Right renal cortex interstitium (tissue), 3 donors: ENCODE measurements around the gene PINK1. TPM values are rescaled to one million over a fixed set of nuclear protein-coding genes. Genes with fewer than 3 reads are reported as not detected.

Source experiments
- DNase-seq, 3 donors: peaks; one replicate each; pipeline ENCODE4 v3.0.0-alpha.2; 2013; ENCODE audit warnings: low read depth in 3 of 3, low spot score in 2 of 3
- polyA plus RNA-seq, 3 donors: library from polyadenylated mRNA; unstranded; fragments of 120-200 nt; gene quantifications; one replicate each; pipeline ENCODE4 v1.2.1, GENCODE V29; 2013; ENCODE audit not compliant: insufficient read length in 3 of 3

PINK1 gene
- polyA plus RNA-seq, 3 donors, result 70.1 to 83.7 (median 72.5) TPM

DNA sequence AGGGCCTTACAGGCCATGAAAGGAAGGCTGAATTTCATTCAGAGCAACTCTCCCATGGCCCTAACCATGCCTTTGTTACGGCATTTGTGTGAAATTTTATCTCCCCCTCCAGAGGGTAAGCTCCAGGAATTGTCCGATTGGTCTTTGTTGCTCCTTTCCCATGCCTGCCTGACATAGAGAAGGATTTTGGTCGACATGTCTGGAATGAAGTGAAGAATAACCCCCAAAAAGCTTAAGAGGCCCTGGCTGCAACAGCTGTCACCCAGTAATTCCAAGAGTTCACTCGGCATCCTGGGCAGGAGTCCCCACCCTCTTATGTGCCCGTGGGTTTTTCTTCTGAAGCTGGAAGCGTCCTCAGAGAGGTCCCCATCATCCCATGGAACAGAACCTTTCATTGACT is 23.7 kb upstream of the PINK1 start:
- DNase-seq, result no peak

DNA sequence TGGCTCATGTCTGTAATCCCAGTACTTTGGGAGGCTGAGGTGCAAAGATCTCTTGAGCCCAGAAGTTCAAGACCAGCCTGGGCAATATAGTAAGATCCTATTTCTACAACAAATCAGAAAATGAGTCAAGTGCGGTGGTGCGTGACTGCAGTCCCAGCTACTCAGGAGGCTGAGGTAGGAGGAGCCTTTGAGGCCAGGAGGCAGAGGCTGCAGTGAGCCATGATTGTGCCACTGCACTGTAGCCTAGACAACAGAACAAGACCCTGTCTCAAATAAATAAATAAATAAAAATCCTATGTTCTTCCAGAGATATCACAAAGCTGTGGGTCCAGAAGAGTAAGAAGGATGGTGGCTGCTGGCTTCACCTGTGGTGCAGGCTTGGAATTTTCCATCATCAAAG is 22.3 kb upstream of the PINK1 start:
- DNase-seq, result no peak

DNA sequence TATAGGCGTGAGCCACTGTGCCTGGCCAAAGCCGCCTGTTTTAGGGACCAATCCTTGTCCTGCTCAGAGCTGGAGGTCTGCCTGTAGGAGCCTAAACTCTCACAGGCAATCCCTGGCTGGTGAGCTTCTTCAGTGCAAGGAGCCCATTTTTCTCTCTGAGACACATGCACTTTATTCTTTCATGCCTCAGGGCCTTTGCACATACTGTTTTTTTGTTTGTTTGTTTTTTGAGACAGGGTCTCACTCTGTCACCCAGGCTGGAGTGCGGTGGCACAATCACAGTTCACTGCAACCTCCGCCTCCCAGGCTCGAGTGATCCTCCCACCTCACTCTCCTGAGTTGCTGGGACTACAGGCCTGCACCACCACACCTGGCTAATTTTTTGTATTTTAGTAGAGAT is 21.6 kb upstream of the PINK1 start:
- DNase-seq, result no peak

DNA sequence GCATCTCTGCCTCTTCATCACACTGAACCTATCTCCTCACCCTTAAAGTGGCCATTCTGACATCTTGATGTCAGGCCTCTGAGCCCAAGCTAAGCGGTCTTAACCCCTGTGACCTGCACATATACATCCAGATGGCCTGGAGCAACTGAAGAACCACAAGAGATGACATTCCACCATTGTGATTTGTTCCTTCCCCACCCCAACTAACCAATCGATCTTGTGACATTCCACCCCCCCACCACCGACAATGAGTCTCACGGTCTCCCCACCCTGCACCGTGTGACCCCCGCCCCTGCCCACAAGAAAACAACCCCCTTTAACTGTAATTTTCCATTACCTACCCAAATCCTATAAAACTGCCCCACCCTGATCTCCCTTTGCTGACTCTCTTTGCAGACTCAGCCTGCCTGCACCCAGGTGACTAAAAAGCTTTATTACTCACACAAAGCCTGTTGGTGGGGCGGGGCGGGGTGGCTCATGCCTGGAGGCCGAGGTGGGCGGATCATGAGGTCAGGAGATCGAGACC is 21.0 kb upstream of the PINK1 start:
- DNase-seq, result no peak

DNA sequence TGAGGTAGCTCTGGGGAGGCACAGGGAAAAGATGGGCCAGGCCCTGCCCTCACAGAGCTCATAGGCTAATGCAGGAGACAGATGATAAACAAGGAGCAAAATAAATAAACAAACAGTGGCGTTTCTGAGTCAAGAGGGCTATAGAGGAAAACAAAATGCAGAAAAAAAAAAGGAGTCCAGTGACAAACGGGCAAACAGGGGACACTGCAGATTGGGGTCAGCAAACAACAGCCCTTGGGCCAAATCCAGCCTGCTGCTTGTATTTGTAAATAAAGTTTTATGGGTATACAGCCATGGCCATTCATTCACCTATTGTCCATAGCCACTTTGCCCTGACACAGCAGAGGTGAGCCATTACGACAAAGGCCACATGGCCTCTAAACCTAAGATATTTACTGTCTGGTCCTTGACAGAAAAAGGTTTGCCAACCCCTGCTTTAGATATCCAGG is 19.1 kb upstream of the PINK1 start:
- DNase-seq, result no peak

GRCh38 chr1:20615946-20616846 is 17.1 kb upstream of the PINK1 start:
- DNase-seq, result no peak

DNA sequence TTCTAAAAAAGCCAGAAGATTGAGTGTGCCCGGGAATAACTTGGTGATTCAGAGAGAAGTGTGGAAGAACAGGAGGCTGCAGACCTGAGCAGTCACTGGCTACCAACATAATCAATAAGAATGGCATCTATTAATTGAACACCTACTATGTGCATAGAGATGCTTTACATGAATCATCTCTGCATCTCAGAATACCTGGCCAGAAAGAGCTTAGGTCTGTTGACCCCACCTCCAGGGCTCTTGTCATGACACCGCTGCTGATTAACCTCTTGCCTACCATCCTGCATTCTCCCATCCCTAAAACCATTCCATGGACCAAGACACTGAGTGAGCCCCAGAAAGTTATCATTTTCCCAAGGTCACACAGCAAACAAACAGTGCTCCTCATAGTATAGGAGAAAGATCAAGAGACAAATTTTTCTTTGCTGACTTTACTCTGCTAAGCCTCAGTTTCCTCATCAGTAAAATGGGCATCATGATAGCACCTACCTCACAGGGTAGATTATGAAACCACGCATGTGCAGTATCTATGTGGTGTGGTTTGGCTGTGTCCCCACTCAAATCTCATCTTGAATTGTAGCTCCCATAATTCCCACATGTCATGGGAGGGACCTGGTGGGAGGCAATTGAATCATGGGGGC is 16.3 kb upstream of the PINK1 start:
- DNase-seq, result no peak

- DNase-seq, result no peak
These were observed 14.7 kb upstream of the PINK1 start for GRCh38 chr1:20618550-20618949.

DNA sequence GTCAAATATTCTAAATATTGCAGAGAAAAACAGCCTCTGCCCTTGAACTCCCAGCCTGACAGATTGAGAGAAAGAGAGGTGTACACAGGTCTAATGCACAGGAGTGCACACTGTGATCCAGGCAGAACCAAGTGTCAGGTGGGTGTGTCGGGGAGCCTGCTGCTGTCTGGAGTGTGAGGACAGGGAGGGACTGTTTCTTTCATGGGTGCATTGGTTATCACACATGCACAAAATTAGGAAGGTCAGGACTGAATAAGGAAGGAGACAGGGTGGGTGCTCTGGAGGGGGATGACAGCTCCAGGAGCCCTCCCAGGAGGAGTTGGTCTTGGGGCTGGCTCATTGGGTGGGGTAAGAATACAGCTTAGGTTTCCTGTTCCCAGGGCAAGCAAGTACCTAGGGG is 13.3 kb upstream of the PINK1 start:
- no peak for DNase-seq

DNA sequence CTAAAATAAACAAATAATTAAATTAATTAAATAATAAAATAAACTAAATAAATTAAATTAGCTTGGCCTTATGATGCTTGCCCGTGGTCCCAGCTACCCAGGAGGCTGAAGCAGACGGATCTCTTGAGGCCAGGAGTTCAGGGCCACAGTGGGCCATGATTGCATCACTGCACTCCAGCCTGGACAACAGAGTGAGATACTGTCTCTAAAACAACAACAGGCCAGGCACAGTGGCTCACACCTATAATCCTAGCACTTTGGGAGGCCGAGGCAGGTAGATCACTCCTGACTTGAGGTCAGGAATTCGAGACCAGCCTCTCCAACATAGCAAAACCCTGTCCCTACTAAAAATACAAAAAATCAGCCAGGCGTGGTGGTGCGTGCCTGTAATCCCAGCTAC is 12.2 kb upstream of the PINK1 start:
- DNase-seq, result no peak

DNA sequence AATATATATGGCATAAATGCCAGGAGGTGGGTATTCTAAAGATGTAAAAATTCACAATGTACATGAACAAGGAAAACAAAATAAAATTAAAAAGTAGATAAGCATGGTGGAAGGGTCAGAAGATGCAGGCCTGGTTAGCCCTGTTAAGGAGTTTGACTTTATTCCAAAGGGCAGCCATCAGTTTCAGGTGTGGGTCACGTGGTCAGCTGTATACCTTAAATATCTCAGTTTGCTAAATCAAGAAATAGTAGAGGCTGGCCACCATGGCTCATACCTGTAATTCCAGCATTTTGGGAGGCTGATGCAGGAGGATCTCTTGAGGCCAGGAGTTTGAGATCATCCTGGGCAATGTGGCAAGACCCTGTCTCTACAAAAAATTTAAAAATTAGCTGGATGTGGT is 8.5 kb upstream of the PINK1 start:
- no peak for DNase-seq

DNA sequence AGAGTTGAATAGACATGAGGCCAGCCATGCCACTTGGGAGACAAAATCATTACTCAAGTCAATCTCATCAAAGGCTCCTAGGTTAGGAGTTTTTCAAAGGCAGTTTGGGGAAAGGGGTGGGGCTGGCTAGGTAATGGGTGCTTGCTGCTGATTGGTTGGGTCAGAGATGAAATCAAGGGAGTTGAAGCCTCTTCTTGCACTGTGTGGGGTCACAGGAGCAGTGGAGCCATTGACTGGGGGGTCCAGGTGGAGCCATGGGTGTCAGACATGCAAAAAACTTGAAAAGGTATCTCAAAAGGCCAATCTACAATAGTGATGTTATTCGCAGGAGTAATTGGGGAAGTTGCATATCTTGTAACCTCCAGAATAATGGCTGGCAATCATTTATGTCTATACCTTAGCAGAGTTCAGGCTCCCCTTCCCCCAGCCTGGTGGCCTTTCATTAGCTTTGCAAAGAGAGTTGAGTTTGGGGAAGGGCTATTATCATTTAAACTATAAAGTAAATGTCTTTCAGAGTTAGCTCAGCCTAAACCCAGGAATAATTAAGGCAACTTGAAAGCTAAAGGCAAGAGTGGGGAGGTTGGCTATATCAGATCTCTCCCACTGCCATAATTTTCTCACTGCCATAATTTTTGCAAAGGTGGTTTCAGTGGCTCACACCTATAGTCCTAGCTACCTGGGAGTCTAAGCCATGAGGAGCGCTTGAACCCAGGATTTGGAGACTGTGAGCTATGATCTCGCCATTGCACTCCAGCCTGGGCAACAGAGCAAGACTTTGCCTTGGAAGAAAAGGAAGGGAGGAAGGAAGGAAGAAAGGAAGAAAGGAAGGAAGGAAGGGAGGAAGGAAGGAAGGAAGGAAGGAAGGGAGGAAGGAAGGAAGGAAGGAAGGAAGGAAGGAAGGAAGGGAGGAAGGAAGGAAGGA is 7.8 kb upstream of the PINK1 start:
- DNase-seq, result no peak

- no peak for DNase-seq
These were observed 7.2 kb upstream of the PINK1 start for GRCh38 chr1:20626098-20626427.

DNA sequence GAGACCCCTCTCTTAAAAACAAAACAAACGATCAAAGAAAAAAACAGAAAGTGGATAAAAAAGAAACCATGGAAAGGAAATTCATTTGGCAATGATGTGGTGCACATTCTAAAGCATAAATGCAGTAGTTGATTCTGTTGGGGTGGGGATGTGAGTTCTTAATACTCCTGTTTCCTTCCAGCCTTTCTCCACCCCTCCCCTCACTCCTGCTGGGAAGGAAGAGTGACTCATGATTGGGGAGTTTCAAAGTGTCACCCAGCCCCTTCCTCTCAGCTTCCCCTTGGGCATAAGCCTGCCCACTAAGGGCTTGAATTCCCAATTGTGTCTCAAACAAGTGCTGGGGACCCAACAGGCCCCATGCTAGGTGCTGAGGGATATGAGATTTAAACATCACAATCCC is 6.7 kb upstream of the PINK1 start:
- no peak for DNase-seq

DNA sequence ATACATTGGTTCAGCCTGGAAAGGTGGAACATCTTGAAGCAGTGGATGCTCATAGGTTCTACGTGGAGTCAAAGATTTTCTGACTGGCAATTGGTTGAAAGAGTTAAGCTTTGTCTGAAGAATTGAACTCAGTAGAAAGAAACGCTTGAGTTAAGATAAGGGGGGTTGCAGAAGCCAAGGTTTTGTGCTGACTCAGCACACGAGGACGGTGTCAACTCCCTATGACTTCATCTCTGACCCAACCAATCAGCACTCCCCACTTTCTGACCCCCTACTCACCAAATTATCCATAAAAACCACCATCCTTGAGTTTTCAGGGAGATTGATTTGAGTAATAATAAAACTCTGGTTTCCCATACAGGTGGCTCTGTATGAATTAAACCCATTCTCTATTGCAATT is 2.5 kb upstream of the PINK1 start:
- DNase-seq, result no peak

DNA sequence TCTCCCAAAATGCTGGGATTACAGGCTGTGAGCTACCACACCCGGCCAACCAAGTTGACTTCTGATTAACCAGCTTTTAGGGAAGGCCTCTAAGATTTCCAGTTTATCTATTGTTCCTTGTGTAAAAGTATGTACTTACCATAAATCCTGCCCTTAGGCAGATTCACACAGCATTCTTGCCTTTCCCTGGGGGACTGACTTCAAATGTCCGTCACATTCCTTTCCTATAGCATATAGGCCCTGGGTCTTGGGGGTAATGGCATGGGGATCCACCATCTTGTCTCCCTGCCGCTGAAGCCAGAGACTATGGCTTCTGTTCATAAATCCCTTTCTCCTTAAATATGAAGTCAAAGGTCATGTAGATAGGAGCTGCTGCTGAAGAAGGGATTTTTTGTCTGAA is 872 bp upstream of the PINK1 start:
- no peak for DNase-seq

DNA sequence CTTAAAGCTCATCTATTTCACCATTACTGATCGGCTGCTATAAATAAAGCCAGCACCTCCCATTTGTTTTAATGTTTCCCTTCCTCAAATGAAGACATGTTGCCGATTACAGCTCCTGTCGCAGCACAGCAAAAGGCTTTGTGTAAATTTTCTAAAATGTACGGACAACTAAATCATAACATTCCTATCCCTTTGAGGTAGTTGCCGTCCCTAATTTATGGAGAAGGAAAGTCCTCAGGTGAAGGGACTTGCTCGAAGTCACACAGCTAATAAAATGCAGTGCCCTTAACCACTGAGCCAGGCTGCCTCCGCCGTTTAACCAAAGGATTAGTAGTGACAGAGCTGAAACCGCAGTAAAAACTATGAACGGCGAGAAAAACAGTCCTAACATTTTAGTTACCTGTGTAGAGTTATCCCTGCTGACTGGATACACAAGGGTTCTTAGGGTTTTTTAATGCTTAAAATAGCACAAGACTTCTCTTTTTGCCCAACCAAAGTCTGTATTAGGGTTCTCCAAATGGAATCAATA is 871 bp downstream of the PINK1 start:
- DNase-seq, result peak in 1 of 3 donors; percentile 10

DNA sequence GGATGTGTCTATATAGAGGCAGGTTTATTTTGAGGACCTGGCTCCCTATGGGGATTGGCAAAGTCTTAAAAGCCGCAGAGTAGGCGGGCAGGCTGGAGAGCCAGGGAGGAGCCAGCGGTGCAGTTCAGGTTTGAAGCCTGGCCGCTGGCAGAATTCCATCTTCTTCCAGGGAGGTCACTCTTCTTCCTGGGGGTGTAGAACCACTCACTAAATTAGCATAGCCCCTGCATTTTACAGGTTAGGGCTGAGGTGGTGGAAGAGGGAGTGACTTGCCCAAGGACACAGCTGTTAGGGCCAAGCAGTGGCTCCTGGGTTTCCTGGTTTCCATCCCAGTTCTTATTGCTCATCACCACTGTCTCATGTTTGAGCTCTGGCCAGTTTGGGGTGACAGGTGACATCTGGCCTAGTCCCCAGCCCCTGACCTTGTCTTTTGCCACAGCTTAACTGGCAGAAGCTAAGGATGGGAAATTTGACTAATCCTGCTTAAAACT is 1.4 kb downstream of the PINK1 start:
- DNase-seq, result peak in 1 of 3 donors; percentile 13

- no peak for DNase-seq
These were observed 3.6 kb downstream of the PINK1 start for GRCh38 chr1:20636785-20637347.

DNA sequence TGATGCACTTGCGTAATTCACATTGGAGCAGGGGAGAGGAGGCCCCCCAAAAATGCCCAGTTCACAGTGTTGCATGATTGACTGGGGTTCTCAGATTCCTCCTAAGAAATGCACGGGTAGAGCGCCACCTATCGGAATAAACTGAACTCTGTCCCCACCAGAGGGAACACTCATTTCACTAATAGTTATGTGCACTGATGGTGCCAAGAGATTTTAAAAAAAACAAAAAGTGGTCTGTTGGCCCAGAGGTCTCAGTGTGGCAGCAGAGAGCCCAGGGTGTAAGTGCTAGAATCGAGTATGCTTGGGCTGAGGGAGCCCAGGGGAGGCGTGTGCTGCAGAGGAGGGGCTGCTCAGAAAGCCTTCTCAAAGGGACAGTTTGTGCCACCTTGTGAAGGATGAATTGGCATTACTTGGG is 6.9 kb downstream of the PINK1 start:
- peak in 1 of 3 donors; percentile 21 for DNase-seq
